ENCODE results near the gene ALK.

DNA sequence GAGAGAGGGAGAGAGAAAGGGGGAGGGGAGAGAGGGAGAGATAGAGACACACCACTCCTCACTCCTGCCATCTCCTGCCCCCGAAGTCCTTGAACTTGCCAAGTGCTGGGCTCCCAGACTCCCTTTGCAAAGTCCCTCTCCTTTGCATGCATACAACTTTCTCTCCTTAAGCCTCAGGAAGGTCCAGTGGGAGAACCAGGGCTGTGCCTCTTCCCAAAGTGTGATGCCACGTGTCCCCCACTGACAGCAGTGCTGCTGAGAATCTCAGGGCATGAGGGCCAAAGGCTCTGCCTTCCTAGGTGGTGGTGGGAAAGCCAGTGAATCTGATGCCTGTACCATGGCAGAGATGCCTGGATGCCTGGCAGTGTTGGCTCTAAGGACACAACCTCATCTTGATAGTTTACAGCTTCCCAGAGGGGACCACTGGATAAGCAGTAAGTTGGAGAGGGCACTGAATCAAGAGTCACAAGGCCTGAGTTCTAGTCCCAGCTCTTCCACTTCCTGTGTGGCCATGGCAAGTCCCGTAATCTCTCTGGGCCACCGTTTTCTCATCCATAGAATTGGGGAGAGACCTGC, 702.7 kb downstream of the ALK start:
- no peak for TF ChIP-seq CREB1 (IDR thresholded peaks at IDR 0.05; ENCODE audit: low read depth)
- TF ChIP-seq MAX (IDR thresholded peaks at IDR 0.05): no peak
- no peak for TF ChIP-seq YY1 (IDR thresholded peaks at IDR 0.05; ENCODE audit: low read depth)
- TF ChIP-seq TAF1 (IDR thresholded peaks at IDR 0.05; ENCODE audit: low read depth): no peak
- TF ChIP-seq, protein P1, sequence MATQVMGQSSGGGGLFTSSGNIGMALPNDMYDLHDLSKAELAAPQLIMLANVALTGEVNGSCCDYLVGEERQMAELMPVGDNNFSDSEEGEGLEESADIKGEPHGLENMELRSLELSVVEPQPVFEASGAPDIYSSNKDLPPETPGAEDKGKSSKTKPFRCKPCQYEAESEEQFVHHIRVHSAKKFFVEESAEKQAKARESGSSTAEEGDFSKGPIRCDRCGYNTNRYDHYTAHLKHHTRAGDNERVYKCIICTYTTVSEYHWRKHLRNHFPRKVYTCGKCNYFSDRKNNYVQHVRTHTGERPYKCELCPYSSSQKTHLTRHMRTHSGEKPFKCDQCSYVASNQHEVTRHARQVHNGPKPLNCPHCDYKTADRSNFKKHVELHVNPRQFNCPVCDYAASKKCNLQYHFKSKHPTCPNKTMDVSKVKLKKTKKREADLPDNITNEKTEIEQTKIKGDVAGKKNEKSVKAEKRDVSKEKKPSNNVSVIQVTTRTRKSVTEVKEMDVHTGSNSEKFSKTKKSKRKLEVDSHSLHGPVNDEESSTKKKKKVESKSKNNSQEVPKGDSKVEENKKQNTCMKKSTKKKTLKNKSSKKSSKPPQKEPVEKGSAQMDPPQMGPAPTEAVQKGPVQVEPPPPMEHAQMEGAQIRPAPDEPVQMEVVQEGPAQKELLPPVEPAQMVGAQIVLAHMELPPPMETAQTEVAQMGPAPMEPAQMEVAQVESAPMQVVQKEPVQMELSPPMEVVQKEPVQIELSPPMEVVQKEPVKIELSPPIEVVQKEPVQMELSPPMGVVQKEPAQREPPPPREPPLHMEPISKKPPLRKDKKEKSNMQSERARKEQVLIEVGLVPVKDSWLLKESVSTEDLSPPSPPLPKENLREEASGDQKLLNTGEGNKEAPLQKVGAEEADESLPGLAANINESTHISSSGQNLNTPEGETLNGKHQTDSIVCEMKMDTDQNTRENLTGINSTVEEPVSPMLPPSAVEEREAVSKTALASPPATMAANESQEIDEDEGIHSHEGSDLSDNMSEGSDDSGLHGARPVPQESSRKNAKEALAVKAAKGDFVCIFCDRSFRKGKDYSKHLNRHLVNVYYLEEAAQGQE (IDR thresholded peaks at IDR 0.05; ENCODE audit: low read depth): no peak
- no peak for TF ChIP-seq TCF12 (IDR thresholded peaks at IDR 0.05; ENCODE audit: low read depth)
- no peak for TF ChIP-seq TEAD4 (IDR thresholded peaks at IDR 0.05)
- no peak for TF ChIP-seq CEBPB (IDR thresholded peaks at IDR 0.05)

Measured in Ishikawa (cell line).